ENCODE results near the gene FLII.
"Not testable (repeated sequence)": the region's sequence is repeated elsewhere in the genome, so short reads cannot be mapped to it uniquely, and the experiment has no call there.

The FLII gene

DNA sequence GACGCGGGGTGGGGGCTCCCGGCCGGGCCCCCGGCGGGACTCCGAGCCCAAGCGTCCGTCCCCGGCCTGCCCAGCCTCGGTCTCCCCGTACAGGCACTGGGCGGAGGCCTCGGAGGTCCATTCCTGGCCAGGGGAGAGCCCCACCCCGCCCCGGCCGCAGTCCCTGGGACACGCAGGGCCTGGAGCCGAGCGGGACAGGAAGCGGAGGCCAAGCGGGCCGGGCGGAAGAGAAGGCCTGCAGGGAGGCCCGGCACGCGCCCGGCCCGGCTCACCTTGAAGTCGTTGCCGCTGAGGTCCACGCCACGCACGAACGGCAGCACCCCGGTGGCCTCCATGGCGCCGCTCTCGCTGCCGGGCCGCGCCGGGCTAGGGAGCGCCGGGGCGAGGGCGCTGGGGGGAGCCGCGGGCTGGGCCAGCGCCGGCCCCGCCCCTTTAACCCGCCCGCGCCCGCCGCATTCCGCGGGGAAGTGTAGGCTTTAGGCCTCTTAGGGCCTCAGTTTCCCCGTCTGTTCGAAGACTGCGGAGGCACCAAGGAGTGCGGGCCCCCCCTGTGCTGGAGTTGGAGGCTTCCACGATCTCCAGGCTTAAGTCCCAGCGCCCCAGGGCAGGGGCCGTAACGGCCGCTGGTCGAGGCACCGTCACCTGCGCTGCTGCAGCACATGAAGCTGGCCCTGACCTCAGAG lies at the start of gene FLII:
TSS of gene FLII (minus strand) at position 383 of the 683 bp plus-strand sequence. CDS start at position 335, 48 bp downstream.
- DNase-seq: peak; percentile 1

DNA sequence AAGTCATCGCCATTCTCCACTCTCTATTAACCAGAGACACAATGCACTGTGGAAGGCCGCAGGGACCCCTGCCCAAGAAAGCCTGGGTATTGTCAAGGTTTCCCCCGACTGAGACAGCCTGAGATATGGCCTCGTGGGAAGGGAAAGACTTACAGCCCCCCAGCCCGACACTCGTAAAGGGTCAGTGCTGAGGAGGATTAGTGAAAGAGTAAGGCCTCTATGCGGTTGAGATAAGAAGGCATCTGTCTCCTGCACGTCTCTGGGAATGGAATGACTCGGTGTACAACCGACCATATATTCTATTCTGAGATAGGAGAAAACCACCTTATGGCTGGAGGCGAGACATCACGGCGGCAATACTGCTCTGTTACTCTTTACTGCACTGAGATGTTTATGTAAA lies 44.7 kb upstream of the FLII start:
- not testable (repeated sequence) for DNase-seq

DNA sequence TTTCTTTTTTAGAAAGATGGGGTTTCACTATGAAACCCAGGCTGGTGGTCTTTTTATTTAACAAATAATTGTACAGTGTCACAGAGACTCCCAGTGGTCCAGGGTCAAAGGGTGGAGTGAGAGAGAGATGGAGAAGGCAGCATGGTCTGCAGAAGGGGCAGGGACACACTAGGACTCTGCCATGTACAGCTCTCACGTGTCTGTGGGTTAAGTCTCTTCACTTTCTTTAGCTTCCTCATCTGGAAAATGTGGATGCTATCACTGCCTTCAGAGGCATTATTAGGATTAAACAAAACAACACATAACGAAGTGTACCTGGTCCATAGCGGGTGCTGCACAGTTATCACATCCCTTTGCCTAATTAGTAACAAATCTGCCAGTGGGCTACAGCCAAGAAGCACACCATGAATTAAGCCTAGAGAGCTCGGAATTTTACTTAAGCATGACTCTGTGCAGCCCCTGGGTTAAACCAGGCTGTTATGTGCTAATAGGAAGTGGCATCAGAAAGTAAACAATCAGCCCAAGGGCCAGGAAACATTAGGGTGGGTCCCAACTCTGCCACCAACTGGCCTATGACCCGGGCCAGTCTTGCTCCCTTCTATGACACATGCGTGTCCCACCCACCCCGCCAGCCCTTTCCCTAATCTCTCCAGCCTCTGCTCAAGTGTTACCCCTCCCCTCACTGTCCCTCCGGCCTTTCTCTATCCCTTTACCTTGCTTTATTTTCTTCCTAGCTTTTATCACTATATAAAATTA lies 42.4 kb upstream of the FLII start:
- DNase-seq: no peak

DNA sequence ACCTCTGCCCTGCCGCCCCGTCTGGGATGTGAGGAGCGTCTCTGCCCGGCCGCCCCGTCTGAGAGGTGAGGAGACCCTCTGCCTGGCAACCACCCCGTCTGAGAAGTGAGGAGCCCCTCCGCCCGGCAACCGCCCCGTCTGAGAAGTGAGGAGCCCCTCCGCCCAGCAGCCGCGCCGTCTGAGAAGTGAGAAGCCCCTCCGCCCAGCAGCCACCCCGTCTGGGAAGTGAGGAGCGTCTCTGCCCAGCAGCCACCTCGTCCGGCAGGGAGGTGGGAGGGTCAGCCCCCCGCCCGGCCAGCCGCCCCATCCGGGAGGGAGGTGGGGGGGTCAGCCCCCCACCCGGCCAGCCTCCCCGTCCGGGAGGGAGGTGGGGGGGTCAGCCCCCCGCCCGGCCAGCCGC lies 39.5 kb upstream of the FLII start:
- not testable (repeated sequence) for DNase-seq

DNA sequence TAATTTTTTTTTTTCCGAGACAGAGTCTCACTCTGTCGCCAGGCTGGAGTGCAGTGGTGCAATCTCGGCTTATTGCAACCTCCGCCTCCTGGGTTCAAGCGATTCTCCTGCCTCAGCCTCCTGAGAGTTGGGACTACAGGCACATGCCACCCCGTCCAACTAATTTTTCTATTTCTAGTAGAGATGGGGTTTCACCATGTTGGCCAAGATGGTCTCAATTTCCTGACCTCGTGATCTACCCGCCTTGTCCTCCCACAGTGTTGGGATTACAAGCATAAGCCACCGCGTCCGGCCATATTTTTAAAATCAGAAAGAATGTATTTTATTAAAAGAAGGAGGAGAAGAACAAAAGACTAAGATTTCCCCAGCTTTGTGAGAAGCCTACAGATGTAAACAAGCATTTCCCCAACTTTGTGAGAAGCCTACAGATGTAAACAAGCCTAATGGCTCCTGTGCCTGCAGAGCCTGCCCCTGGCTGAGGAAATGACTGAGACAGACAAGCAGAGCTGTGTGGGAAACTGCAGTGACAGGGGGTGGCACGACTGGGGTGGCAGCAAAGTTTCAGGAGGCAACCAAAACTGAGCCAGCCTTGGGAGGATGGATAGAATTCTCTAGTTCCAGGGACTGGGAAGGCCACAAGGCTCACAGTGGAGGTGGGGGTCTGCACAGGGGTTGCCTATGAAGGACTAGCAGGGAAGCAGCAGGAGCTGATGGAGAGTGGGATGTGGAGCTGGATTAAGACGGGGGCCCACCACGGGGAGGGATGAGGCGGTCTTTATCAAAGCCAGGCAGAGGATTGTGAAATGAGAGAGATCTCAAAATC lies 33.4 kb upstream of the FLII start:
- DNase-seq: no peak

DNA sequence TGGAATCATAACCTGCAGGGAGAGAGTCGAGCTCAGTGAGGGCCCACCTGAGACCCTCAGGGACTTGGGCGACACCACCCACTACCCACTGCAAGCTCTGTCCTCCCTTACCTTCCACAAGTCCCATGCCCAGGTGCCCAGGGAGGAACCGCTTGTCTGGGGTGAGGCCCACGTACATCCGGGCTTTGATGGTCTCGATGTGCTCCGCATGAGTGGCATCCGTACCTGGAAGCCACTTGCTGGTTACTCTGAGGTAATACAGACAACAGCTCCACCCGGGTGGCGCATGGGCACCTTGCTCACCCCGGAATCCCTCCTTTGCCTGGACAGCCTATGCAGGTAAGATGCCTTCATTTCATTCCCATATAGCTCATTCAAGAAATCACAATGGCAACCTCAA lies 26.8 kb upstream of the FLII start:
- DNase-seq: no peak

DNA sequence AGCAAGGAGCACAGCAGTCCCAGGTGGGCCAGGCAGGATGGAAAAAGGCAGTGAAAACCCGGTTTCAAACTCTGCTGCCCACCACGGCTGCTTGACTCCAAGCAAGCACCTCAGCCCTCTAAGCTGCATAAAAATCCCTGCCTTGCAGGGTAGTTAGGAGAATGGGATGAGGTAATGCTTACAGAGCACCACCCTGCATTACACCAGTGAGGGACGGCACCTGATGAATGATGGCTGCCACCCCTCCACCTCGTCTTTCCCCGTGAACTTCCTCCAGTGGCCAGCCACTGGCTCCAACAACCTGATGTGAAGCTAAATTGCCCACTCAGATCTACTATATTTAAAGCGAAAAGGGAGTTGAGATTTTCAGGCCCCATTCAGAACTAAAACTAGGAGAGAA lies 23.2 kb upstream of the FLII start:
- no peak for DNase-seq

DNA sequence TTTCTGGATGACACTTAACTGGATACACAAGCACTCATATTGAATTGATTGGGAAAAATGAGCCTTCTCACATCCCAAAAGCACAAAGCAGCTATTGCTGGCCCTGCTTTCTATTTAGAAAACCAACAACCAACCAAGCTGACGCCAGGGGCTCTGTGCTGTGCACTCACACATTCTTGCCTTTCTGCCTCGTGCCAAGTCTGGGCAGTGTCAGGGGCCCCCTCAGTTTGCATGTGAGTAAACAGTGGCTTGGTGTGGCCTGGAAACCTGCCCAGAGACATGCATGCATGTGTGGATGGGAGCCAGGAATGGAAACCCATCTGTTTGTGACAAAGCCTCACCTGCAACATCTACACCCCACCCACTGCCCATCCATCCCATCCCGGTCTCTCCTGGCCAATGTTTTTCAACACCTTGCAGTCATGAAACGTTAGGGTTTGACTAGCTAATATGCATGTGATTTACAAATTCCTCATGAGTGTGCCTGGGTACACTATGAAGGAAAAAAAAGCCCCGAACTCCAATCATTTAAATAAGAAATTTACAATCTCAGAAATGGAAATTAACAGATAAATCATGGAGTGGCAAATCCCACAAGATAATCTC lies 22.3 kb upstream of the FLII start:
- DNase-seq: peak; percentile 70

DNA sequence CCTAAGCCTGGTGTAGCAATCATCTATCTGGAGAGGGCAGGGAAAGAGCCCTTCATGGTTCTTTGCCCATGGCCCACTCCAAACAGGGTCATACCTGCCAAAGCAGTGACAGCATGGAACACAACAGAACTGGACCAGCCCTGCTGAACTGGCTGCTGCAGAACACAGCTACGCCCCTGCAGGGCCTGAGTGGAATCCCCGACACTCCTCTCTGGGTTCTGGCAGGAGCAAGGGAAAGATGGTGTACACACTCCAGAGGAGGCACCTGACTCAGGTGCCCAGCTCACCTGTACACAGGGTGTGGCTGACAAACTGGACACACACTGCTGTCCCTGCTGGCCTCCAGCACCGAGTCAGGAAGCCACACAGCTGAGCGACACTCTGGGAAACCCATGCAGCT lies 21.7 kb upstream of the FLII start:
- DNase-seq: peak; percentile 9

DNA sequence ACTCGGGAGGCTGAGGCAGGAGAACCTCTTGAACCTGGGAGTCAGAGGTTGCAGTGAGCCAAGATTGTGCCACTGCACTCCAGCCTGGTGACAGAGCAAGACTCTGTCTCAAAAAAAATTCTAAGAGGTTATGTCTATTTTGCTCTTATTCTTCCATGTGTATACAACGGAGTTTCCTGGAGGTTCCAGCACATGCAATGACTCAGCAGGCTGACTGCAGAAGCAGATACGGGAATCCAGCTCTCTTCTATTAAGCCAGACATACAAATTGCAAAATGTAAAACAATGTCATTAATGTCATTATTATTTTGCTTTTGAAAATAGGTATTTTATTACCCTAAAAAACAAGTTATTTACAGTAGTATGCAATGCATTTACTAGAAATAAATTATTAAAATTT lies 20.3 kb upstream of the FLII start:
- no peak for DNase-seq

DNA sequence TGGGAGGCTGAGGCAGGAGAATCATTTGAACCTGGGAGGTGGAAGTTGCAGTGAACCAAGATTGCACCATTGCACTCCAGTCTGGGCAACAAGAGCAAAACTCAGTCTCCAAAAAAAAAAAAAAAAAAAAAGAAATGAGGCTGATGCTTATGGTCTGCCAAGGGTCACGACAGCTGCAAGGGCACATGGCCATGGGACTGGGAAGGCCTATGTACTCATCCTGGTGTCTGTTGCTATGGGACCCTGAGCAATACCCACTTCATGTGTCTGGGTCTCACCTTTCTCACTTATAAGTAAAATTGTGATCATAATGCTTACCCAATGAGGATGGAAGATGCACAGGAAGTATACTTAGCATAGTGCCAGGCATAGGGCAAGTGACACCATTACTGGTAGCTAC lies 18.5 kb upstream of the FLII start:
- no peak for DNase-seq

DNA sequence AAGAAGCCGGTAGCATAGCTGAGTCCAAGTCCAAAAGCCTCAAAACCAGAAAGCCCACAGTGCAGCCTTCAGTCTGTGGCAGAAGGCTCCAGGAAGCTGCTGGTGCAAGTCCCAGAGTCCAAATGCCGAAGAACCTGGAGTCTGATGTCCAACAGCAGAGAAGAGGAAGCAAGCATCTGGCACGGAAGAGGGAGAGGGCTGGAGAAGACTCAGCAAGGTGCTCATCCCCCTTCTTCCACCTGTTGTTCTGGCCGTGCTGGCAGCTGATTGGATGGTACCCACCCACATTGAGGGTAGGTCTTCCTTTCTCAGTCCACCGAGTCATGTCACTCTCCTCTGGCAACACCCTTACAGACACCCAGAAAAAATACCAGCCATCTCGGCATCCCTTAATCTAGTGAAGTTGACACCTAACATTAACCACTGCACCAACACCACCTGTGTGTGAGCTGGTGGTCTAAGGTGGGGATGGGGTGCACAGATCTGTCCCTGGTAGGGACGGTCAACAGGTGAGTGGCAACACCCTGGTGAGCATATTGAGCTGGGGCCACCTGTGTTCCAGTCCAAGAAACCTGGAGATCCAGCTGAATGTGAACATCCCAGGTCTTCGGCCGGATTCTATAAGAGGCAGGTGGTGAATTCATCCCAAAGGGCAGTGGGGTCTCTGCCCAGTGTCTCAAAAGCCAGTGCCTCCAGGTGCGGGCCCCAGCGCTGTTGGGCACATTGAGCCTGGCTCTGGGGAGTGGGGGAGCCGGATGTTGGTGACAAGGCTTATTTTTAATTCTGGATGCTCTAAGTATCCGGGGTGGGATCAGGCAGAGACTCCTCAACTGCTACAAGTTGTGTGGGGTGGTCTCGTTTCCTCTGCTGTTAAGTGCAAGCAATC lies 11.8 kb upstream of the FLII start:
- no peak for DNase-seq

DNA sequence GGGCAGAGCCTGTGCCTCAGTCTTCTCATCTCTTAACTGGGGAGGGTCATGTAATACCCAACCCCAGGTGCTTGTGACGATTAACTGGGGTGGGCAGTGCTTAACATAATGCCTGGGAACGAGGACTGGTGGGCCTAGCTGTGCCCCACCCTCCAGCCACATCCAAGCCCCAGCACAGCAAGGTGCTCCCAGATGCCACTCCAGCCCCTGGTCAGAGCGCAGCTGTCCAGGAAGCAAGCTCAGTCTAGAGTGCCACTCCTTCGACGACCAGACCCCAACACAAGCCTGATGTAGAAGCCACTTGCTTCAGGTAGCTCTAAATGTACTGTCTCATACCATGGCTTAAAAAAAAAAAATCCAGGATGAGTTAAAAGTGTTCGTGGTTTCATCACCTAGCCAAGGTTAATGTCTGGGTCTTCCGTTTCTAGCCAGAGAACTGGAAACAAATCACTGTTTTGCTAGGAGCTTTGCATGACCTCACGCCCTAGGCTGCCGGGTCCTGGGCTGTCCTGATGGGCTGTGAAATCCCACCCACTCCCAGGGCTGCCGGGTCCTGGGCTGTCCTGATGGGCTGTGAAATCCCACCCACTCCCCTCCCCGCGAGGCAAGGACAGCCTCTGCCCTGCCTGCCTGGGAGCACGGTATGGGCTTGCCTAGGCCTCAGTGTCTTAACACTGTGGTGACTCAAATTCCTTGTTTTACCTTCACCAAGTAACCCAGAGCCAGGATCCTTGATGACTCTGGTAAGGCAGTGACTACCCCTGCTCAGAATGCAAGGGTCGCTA lies 9.6 kb upstream of the FLII start:
- DNase-seq: no peak

DNA sequence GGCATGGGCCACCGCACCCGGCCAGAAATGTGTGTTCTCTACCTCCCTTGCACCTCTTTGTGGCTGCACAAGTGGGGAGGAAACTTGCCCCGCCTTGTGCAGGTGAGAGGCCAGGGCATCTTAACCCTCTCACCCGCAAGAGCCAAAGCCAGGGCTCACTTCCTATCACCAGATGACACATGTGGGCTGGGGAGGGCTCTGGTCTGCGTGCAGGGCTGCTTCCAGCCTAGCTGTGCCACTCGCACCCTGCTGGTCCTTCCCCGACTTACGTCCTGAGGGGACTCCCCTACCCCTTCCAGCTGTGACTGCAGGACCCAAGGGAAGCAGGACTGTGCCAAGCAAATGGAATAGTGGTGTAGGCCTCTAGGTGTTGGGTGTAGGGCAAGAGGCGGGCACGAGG lies 8.8 kb upstream of the FLII start:
- no peak for DNase-seq

DNA sequence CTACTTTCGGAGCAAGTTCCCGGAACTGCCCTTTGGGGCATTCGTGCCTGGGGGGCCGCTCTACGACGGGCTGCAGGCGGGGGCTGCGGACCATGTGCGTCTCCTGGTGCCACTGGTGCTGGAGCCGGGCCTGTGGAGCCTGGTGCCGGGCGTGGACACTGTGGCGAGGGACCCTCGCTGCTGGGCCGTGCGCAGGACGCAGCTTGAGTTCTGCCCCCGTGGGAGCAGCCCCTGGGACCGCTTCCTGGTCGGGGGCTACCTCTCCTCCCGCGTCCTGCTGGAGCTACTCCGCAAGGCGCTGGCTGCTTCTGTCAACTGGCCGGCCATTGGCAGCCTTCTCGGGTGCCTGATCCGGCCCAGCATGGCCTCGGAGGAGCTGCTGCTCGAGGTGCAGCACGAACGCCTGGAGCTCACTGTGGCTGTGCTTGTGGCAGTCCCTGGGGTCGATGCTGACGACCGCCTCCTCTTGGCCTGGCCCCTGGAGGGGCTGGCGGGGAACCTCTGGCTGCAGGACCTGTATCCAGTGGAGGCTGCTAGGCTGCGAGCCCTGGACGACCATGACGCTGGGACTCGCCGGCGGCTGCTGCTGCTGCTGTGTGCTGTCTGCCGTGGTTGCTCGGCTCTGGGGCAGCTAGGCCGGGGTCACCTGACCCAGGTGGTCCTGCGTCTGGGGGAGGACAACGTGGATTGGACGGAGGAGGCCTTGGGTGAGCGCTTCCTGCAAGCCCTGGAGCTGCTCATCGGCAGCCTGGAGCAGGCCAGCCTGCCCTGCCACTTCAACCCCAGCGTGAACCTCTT lies 5.5 kb upstream of the FLII start:
- DNase-seq: no peak

DNA sequence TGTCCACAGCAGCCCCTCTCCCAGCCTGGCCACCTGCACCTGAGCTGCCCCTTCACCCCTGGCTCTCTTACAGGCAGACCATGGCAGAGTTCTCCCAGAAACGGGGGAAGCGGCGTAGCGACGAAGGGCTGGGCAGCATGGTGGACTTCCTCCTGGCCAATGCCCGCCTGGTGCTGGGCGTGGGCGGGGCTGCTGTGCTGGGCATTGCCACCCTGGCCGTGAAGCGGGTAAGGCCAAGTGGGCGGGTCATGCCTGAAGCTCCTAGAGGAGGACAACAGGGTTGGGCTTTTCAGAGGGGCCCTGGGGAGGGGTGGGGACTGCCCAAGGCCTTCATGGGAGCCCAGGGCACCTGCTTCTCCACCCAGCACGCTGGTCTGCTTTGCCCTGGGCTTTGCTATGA lies 4.1 kb upstream of the FLII start:
- DNase-seq: no peak

DNA sequence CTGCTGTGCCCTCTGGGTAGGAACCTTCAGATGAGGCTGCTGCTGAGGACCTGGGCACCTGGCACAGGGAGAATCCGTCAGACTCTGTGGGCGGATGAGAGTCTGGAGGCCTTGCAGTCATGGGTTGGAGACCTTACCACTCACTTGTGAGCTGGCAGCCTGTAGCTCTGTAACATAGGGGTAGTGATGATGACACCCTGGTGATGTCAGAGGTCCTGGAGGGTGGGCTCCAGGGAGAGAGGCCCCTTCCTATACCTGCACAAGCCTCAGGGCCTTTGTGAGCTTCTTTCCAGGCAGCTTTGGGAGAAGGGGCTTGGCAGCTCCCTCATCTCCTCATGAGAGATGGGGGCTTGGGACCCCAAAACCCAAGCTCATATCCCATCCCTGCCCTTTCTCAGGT lies 3.6 kb upstream of the FLII start:
- no peak for DNase-seq

DNA sequence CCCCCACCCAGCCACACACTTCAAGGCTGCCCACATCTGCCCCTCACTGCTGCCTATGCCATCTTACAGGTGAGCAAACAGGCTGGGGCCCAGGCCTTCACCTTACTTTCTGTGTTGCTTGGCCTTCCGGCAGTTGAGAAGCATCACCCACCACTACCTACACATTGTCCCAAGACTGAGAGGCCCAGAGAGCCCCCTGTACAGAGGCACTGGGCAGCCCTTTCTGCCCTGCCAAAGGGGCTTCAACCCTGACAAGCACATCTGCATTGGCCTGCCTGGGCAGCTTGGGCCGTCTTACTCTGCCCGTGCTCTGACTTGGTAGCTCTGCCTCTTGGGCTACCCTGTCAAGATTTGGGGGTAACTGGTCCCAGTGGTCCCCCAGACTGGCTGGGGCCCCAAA lies 3.1 kb upstream of the FLII start:
- no peak for DNase-seq

DNA sequence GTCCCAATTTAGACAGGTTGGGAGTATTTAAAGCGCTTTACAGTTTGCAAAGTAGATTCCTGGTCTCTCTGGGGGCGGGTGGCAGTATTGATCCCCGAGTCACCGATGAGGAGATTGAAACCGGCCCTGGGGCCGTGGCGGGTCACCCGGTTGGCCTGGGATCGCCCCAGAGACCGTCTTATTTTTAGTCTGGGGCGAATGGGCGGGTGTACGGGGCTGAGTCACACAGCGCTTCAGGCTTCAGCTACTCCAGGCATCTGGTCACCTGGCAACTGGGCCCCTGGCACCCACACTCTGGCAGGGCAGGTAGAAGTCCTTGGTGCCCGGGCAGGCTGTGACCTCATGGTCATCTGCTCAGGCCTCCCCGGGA lies 2.6 kb upstream of the FLII start:
- no peak for DNase-seq

DNA sequence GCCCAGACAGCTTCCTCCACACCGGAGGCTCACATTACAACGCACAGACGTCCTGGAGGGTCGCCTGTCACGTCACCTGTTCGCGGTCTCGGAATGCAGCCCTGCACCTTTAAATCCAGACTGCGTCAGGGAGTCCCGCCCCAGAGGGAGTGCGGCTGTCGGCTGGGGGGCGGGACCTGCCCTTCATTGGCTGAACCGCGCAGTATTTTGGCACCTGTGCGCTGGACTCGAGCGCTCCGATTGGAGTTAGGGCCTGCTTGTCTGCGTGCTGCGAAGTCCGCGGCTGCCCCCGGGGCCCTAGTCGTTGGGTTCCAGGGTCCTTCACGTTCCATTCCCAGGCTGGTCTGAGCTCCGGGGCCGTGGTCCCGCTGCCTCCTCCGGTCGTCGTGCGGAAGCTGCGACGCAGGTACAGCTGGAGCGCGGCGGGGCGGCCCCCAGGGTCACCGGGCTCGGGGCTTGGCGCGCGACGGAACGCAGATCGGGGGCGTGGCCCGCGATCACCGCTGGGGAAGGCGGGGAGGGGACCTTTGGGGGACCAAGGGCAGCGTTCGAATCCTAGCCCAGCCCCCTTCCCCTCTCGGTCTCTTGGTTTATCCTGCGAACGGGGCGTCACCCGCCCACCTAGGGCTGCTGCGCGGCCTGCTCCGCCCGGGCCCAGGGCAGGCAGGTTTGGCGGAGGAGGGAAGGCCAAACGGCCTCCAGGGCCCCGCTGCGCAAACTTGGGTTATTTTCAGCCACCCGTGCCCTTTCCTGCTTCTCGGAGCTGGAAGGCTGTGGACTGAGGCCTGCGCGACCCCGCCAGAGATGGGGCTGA lies 2.0 kb upstream of the FLII start, which contains the start of gene MIEF2:
TSS of gene MIEF2 (plus strand) at position 331 of the 814 bp plus-strand sequence. CDS start 2,059 bp downstream, outside the sequence.
- peak; percentile 80 for DNase-seq

Measured in DMS79 treated with DMSO at 0.1 percent for 48 hours (cell line).